Transverse colon (tissue), 4 donors: ENCODE results near the gene STXBP3. TPM values are rescaled to one million over a fixed set of nuclear protein-coding genes. Genes with fewer than 3 reads are reported as not detected.
"Not testable (repeated sequence)": the region's sequence is repeated elsewhere in the genome, so short reads cannot be mapped to it uniquely, and the experiment has no call there.

Source experiments
- DNase-seq: peaks from one replicate; pipeline ENCODE4 v3.0.0-alpha.2; 2019
- H3K27ac ChIP-seq, 4 donors: fragments of 200-600 bp; sonication (generic); 2 replicates each; pipeline ENCODE4 v1.5.1; 2016 to 2018; ENCODE audit warnings: inconsistent platforms in 4 of 4
- H3K27me3 ChIP-seq: fragments of 200-600 bp; sonication (generic); 2 replicates; pipeline ENCODE4 v1.5.1; 2017; ENCODE audit warnings: inconsistent platforms
- H3K36me3 ChIP-seq, 4 donors: fragments of 200-600 bp; sonication (generic); 2 replicates each; pipeline ENCODE4 v1.5.1; 2017 to 2019; ENCODE audit warnings: inconsistent platforms in 4 of 4
- H3K4me1 ChIP-seq, 4 donors: fragments of 200-600 bp; sonication (generic); 2 replicates each; pipeline ENCODE4 v1.5.1; 2017 to 2020; ENCODE audit warnings: inconsistent platforms in 4 of 4
- H3K4me3 ChIP-seq, 4 donors: fragments of 200-600 bp; sonication (generic); 1 replicate in 1 of 4; 2 replicates in 3 of 4; pipeline versions ENCODE4 v1.5.1 to v1.6.1; 2017 to 2019; ENCODE audit warnings: inconsistent platforms in 4 of 4
- H3K9me3 ChIP-seq, 2 donors: fragments of 200-600 bp; sonication (generic); 2 replicates each; pipeline ENCODE4 v1.5.1; 2017 to 2019; ENCODE audit warnings: inconsistent platforms in 2 of 2
- CTCF ChIP-seq, 5 experiments: fragments of 200-600 bp in 3 of 5; fragments of 450-650 bp in 2 of 5; sonication (generic) in 3 of 5; IDR thresholded peaks; 1 replicate in 2 of 5; 2 replicates in 3 of 5; pipeline ENCODE4 v1.5.1; 2016 to 2017; ENCODE audit warnings: antibody characterized with exemption in 5 of 5, inconsistent platforms in 3 of 5, mild to moderate bottlenecking in 2 of 5, moderate library complexity in 1 of 5
- EP300 ChIP-seq: sonication (generic); formaldehyde crosslinking; IDR thresholded peaks from one replicate; pipeline ENCODE4 v1.6.1; 2017; ENCODE audit warnings: antibody characterized with exemption, low read depth
- POLR2A ChIP-seq: fragments of 450-650 bp; IDR thresholded peaks from one replicate; pipeline ENCODE4 v1.6.1; 2016; ENCODE audit warnings: antibody characterized with exemption, mild to moderate bottlenecking, moderate library complexity
- POLR2AphosphoS5 ChIP-seq, 3 donors: sonication (generic); formaldehyde crosslinking; IDR thresholded peaks; one replicate each; pipeline ENCODE4 v1.6.1; 2016; ENCODE audit warnings: antibody characterized with exemption in 3 of 3
- WGBS, 2 donors: methylation state at CpG; one replicate each; pipeline ENCODE4 v1.1.5; 2018; ENCODE audit warnings: low coverage in 1 of 2; 5-methylcytosine and 5-hydroxymethylcytosine counted together
- in situ Hi-C, 4 donors: fragments of 200-750 bp; cut with MboI; loops; one replicate each; pipeline versions ENCODE4 v1.15.0 to v1.15.1; 2017; ENCODE audit warnings: low sequenced_read_pairs in 3 of 4, low pct_ligation_motif_present in 1 of 4, low pct_unique_long_range_greater_than_20kb in 1 of 4
- intact Hi-C: fragments of 100-400 bp; cut with DNase I; formaldehyde crosslinking; loops from one replicate; pipeline ENCODE4 v1.15.1; 2023; ENCODE audit warnings: low total_unique reads
- total RNA-seq, 4 donors: library from RNA; depleted of rRNA; stranded (reverse); fragments of >200 nt; gene quantifications; one replicate each; pipeline ENCODE4 v1.1.0, GENCODE V29; 2016

The STXBP3 gene
- total RNA-seq: 100 to 1,000 TPM in 1 of 4 donors, 10 to 100 TPM in 3; 33.3 to 134 (median 76.3) TPM

GRCh38 chr1:108746382-108747170 is at the start of gene STXBP3:
Gene STXBP3 (plus strand): TSS chr1:108746674. CDS start chr1:108746738, 64 bp downstream.
- in situ Hi-C loops: loop anchor here in 1 of 4 donors (10.0 kb wide), 1 partner anchor 52 kb away; the partner anchor contains the start of gene PRPF38B
- H3K9me3 ChIP-seq: no peaks in the 10 kb centered on the region
- peak; percentile 89 to 98 (median 93) for TF ChIP-seq CTCF (IDR thresholded peaks at IDR 0.05)
- TF ChIP-seq POLR2A: peak; percentile 100
- peak; percentile 99 to 100 (median 99) for TF ChIP-seq POLR2AphosphoS5 (IDR thresholded peaks at IDR 0.05)
- peak; percentile 57 for TF ChIP-seq EP300
- 1% methylated on average over 71 of the region's 75 CpGs; no CpG with 5 or more reads in 1 of the 2 donors for WGBS, 2 donors
- intact Hi-C loops: no loop called here
- H3K27ac ChIP-seq: peak within 1 kb of the TSS; percentile 95 to 99 (median 98)
- peak; percentile 100 for DNase-seq
- H3K27me3 ChIP-seq: no peaks in the 10 kb centered on the region
- H3K36me3 ChIP-seq: no peaks in the 10 kb centered on the region
- peaks cover 3 to 29% (median 8%) of the 10 kb centered on the region in 4 donors for H3K4me1 ChIP-seq
- peak within 1 kb of the TSS; percentile 68 to 87 (median 74) for H3K4me3 ChIP-seq

- DNase-seq: no peak
- Histone ChIP-seq H3K4me1 (peaks cover 2 to 22% (median 8%) of the 10 kb centered on the region in 4 donors), H3K9me3 (no peaks in the 10 kb centered on the region), H3K4me3 (no peak overlapping the region), H3K36me3 (peaks cover 0 to 69% (median 25%) of the 10 kb centered on the region in 4 donors), H3K27me3 (no peaks in the 10 kb centered on the region), H3K27ac (peak overlapping the region in 2 of 4 donors; percentile 10 to 34)
- 85 to 88% methylated on average over 20 to 22 of the region's 22 CpGs for WGBS, 2 donors
- TF ChIP-seq EP300 (no peak), POLR2AphosphoS5 (IDR thresholded peaks at IDR 0.05) (no peak), CTCF (IDR thresholded peaks at IDR 0.05) (no peak), POLR2A (no peak)
- intact Hi-C loops (no loop called here), in situ Hi-C loops (loop anchor here in 1 of 4 donors (10.0 kb wide), 1 partner anchor 45 kb away; the partner anchor contains the start of gene STXBP3)
Measured at GRCh38 chr1:108699375-108700332, 46.8 kb upstream of the STXBP3 start.

- Histone ChIP-seq H3K36me3 (peaks cover 0 to 57% (median 22%) of the 10 kb centered on the region in 4 donors), H3K4me1 (peaks cover 0 to 15% (median 2%) of the 10 kb centered on the region in 4 donors), H3K27ac (no peak overlapping the region), H3K27me3 (no peaks in the 10 kb centered on the region), H3K4me3 (no peak overlapping the region), H3K9me3 (no peaks in the 10 kb centered on the region)
- in situ Hi-C loops (no loop called here), intact Hi-C loops (no loop called here)
- DNase-seq: no peak
- 75 to 85% methylated on average over 5 of the region's 5 CpGs for WGBS, 2 donors
- no peak for TF ChIP-seq POLR2A
- TF ChIP-seq EP300: no peak
- TF ChIP-seq POLR2AphosphoS5 (IDR thresholded peaks at IDR 0.05): no peak
- no peak for TF ChIP-seq CTCF (IDR thresholded peaks at IDR 0.05)
Measured at GRCh38 chr1:108701176-108701849, 45.2 kb upstream of the STXBP3 start.

GRCh38 chr1:108702109-108702508 is 44.4 kb upstream of the STXBP3 start:
- Histone ChIP-seq H3K36me3 (peaks cover 0 to 49% (median 19%) of the 10 kb centered on the region in 4 donors), H3K4me1 (peaks cover 0 to 12% (median 2%) of the 10 kb centered on the region in 4 donors)
- intact Hi-C loops, H3K27me3 ChIP-seq, H3K27ac ChIP-seq, in situ Hi-C loops, DNase-seq, H3K9me3 ChIP-seq, H3K4me3 ChIP-seq: not testable (repeated sequence)
- 90 to 94% methylated on average over 4 to 6 of the region's 6 CpGs for WGBS, 2 donors
